Measurements from ENCODE around the gene TSEN34.

DNA sequence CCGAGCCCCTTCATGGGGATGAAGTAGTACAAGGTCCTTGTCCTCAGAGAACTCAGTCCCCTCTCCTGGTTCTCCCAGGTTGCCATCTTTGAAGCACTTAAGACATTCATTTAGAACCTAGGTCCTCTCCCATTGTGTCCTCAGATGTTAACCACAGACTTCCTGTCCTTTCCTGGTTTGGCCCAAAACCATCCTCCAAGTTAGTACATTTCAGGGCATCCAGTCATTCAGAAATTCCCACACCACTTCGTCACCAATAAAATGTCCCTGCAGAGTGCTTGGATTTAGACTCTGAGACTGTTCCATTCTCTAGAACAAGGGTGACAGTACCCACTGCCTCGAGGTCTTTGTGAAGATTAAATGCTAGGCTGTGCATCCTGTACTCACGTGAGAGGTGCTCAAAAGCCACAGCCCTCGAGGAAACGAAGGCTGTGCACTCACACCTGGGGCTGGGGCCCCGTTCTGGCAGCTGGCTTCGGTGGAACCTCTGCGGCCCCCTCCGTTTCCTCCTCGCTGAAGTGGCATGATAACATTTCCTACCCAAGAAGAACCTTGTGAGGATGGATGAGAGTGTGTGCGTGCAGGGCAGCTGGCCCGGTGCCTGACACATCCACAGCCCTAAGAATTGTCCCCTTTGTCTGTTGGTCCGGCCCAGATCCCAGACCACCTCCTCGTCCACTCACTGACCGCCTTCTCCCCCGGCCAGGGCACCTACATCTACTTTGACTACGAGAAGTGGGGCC is 36.3 kb upstream of the TSEN34 start:
- TF ChIP-seq POLR2A (IDR thresholded peaks at IDR 0.05) = no peak
- TF ChIP-seq, protein P1, sequence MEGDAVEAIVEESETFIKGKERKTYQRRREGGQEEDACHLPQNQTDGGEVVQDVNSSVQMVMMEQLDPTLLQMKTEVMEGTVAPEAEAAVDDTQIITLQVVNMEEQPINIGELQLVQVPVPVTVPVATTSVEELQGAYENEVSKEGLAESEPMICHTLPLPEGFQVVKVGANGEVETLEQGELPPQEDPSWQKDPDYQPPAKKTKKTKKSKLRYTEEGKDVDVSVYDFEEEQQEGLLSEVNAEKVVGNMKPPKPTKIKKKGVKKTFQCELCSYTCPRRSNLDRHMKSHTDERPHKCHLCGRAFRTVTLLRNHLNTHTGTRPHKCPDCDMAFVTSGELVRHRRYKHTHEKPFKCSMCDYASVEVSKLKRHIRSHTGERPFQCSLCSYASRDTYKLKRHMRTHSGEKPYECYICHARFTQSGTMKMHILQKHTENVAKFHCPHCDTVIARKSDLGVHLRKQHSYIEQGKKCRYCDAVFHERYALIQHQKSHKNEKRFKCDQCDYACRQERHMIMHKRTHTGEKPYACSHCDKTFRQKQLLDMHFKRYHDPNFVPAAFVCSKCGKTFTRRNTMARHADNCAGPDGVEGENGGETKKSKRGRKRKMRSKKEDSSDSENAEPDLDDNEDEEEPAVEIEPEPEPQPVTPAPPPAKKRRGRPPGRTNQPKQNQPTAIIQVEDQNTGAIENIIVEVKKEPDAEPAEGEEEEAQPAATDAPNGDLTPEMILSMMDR (IDR thresholded peaks at IDR 0.05) = no peak
